GM12872 (cell line): ENCODE data around the gene COL10A1.

Experiments used
- CTCF ChIP-seq: IDR thresholded peaks from 3 replicates; pipeline ENCODE4 v1.5.1; 2011; ENCODE audit warnings: low read depth, mild to moderate bottlenecking, low read length, moderate library complexity; ENCODE audit not compliant: insufficient read depth

COL10A1 gene

DNA sequence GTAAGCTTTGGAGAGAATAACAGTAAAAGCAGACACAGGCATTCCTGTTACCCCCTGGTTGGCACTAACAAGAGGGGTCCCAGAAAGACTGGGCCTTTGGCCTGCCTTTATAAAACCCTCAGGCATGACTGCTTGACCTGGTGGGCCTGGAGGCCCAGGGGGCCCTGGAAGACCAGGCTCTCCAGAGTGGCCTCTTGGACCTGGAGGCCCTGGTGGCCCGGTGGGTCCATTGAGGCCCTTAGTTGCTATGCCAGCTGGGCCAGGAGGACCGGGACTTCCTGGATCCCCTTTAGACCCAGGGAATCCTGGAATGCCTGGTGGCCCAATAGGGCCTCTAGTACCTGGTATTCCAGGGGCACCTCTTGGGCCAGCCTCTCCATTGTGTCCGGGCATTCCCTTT lies 5.5 kb downstream of the COL10A1 start:
- no peak for TF ChIP-seq CTCF

DNA sequence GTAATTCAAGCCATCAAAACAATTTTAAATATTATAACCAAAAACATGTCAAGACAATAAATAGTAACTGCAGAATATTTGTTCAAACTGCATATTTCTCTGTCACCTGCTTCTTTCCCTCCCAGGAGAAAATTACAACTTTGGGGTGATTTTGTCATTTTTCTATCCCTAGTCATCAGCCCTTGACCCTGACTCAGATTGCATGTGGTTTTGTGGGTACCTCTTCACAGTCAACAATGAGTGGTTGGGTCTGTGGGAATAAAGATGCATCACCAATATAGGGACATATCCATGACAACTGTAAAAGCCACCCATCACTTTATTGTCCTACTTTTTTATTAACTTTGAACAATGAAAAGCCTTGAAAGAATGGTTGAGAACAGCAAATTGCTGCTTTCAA lies 7.3 kb downstream of the COL10A1 start:
- TF ChIP-seq CTCF = no peak

DNA sequence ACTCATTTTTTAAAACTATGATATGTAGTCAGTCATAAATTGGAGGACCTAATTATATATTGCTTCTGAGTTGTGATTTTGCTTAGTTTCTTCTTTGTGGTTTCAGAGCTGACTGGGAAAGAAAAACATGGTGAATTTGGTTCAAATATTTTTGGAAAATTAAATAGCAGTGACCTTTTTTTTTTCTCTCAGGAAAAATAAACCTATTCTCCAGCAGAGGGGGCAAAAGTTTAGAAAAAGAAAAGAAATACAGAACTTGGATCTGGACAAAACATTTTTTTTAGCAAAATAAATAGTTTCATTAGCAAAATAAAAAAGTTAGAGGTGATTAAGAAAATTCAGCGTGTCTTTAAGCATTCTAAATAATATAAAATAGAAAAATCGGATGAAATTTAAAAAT lies 10.2 kb downstream of the COL10A1 start:
- no peak for TF ChIP-seq CTCF

- no peak for TF ChIP-seq CTCF
These were observed 12.5 kb downstream of the COL10A1 start for GRCh38 chr6:116113386-116113785.

- peak; percentile 81 for TF ChIP-seq CTCF
These were observed 14.1 kb downstream of the COL10A1 start for GRCh38 chr6:116111552-116112528.

- TF ChIP-seq CTCF = no peak
These were observed 17.1 kb downstream of the COL10A1 start for GRCh38 chr6:116108836-116109235.

DNA sequence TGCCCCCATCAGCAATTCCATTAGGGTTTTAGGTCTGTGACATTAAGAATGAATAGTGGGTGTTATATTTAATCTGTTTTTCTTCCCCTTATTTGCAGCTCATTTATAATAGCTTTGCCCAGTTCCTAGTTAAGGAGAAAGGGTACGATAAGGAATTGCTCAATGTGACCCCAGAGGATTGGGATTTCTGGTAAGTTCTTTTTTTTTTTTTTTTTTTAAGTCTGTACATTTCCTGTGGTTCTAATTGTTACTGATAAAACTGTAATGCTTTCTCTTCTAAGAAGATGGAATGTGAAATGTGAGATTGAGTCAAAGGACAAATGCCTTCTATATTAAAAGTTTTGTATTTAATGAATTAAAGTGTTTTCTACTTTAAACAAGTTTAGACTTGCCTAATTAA lies 19.8 kb downstream of the COL10A1 start:
- no peak for TF ChIP-seq CTCF
